DMS53 treated with DMSO at 0.1 percent for 48 hours (cell line): ENCODE results near the gene CUX1.
"Not testable (repeated sequence)": the region's sequence is repeated elsewhere in the genome, so short reads cannot be mapped to it uniquely, and the experiment has no call there.

Source experiments
- DNase-seq: peaks from one replicate; lab custom pipeline; 2025; ENCODE audit not compliant: unreplicated experiment; lab: John Stamatoyannopoulos, UW

CUX1 gene

DNA sequence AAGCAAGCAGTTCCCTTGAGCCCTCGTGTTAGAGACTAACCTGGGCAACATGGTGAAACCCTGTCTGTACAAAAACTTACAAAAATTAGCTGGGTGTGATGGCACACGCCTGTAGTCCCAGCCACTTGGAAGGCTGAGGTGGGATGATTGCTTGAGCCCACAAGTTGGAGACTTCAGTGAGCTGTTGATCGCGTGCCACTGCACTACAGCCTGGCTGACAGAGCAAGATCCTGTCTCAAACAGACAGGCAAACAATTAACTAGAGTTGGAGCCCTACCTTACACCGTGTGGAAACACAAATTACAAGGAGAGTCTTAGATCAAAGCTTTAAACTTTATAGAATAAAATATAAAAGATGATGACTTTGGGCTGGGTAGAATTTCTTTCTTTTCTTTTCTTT lies 219.5 kb downstream of the CUX1 start:
- no peak for DNase-seq

GRCh38 chr7:102039706-102040105 lies 222.3 kb downstream of the CUX1 start:
- DNase-seq: no peak

DNA sequence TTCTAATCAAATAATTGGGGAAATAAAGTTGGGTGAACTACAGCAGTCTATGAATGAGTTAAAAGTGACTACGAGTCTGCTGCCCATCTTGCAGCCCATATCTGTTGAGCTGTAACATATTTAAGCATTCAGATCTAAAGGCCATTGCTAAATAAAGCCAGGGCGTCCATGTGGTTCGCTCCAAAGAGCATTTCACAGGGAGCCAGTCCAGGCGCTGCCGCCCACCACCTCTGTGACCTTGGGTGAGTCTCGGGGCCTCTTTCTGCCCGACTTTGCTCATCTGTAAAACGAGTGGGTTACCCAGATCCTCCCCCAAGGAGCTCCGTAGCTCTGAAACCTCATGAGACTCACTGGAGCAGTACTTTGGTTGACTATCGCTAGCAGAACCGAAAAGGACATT lies 223.1 kb downstream of the CUX1 start:
- no peak for DNase-seq

GRCh38 chr7:102042016-102042656 lies 224.7 kb downstream of the CUX1 start:
- no peak for DNase-seq

- not testable (repeated sequence) for DNase-seq
These were observed 225.4 kb downstream of the CUX1 start for GRCh38 chr7:102042796-102043195.

DNA sequence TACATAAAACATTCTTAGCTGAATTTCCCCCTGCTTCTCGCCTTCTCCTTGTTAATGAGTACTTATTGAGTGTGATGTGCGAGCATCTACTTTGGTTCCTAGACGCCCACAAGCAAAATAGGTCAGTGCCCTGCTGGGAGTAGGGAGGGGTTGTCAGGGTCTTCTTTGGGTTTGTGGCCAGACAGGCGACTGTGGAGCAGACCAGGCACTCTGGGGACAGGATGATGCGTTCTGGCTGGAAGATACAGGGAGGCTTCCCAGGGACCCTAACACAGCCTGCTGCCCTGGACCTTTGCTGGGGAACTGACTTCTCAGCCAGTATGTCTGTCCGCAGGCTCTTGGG lies 227.2 kb downstream of the CUX1 start:
- no peak for DNase-seq

GRCh38 chr7:102044984-102045673 lies 227.7 kb downstream of the CUX1 start:
- DNase-seq: no peak

DNA sequence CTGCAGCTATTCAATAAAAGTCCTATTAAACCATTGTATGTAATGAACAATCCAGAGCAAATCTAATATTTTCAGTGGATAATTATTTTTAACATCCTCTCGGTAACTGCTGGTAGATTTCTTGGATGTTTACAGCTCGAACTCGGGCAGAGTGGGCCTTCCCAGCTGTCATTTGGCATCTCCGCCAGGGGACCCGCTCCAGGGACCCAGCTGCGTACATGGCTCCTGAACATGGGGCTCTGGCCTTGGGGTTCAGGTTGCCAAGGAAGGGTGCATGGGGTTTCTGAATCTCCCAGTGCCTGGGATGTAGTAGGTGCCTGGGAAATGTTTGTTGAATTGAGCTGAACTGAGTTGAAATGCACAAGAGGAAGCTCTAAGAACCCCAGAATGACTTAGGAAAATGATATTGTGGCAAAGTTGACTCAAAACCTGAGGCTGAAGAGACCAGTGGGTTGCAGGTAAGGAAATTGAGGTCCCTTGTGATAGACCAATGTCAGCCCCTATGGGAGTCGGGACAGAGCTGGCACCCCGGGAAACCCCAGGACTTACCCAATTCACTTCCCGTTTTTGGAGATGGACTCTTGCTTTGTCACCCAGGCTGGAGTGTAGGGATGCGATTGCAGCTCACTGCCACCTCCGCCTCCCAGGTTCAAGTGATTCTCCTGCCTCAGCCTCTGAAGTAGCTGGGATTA lies 228.4 kb downstream of the CUX1 start:
- no peak for DNase-seq

DNA sequence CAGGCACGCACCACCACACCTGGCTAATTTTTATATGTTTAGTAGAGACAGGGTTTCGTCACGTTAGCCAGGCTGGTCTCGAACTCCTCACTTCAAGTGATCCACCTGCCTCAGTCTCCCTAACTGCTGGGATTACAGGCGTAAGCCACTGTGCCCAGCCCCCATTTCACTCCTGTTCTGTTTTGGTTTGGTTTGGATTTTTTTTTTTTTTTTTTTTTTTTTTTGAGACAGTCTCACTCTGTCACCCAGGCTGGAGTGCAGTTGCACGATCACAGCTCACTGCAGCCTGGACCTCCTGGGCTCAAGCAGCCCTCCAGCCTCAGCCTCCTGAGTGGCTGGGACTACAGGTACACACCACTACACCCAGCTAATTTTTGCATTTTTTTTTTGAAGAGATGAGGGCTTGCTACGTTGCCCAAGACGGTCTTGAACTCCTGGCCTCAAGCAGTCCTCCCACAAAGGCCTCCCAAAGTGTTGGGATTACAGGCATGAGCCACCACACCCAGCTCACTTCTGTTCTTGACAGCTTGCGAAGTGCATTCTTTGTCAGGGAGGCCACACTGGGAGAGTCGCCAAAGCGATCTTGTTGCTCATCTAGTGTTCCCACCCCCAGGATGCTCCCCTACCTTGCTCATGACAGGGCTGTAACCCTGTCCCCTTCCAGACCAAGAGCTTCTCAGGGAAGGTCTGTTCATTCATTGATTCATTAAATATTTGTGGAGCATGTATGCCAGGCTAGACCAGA lies 229.1 kb downstream of the CUX1 start:
- no peak for DNase-seq

GRCh38 chr7:102047167-102047566 lies 229.7 kb downstream of the CUX1 start:
- no peak for DNase-seq

DNA sequence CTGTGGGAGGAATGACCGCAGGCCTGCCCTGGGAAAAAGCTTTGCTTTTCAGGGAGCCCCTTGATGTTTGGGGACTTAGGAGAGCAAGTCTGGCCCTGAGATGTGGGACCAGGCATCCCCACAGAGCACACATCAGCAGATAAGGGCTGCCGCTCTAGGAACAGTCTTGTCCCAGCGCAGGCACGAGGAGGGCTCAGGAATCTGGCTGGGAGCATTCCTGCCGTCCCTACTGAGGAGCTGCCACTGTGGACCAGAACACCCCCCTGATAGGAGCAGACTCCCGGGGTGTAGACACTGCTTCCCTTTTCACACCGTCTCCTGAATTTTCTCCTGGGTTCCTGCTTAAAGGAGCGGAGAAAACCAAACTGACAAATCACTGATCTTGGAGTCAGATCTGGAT lies 232.3 kb downstream of the CUX1 start:
- no peak for DNase-seq

DNA sequence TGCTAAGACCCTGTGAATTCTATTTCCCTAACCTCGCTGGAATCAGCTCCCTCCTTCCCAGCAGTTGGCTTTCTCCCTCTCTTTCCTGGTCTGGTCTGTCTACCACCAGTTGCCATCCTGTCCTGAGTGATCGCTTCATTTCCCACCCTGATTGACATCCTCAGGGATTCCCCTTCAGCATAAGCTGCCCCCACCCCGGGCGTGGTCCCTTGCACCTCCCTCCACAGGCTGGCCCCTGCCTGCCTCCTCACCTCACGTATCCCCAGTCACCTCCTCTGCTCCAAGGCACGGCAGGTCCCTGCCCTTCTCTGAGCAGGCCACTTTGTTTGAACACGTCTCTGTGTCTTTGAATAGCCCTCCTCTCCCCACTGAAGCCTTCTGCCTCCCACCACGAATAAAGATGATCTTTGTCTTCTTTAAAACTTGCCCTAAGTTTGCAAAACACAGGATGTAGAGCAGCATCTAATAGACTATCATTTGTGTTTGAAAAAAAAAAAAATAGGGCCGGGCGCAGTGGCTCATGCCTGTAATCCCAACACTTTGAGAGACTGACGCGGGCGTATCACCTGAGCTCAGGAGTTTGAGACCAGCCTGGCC lies 233.5 kb downstream of the CUX1 start:
- DNase-seq: no peak

GRCh38 chr7:102051736-102052135 lies 234.3 kb downstream of the CUX1 start:
- not testable (repeated sequence) for DNase-seq

DNA sequence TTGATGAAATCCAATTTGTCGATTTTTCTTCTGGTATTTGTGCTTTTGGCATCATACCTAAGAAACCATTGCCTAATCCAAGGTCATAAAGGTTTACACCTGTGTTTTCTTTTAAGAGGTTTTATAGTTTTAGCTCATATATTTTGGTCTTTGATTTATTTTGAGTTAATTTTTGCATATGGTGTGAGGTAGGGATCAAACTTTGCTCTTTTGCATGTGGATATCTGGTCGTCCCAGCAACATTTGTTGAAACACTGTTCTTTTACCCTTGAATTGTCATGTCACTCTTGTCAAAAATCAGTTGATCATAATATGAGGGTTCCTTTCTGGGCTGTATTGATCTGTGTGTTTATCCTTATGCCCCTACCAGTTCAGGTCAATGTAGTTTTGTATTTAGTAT lies 236.7 kb downstream of the CUX1 start:
- DNase-seq: no peak

- DNase-seq: no peak
These were observed 238.0 kb downstream of the CUX1 start for GRCh38 chr7:102055181-102055976.

GRCh38 chr7:102059524-102059923 lies 242.1 kb downstream of the CUX1 start:
- DNase-seq: no peak

DNA sequence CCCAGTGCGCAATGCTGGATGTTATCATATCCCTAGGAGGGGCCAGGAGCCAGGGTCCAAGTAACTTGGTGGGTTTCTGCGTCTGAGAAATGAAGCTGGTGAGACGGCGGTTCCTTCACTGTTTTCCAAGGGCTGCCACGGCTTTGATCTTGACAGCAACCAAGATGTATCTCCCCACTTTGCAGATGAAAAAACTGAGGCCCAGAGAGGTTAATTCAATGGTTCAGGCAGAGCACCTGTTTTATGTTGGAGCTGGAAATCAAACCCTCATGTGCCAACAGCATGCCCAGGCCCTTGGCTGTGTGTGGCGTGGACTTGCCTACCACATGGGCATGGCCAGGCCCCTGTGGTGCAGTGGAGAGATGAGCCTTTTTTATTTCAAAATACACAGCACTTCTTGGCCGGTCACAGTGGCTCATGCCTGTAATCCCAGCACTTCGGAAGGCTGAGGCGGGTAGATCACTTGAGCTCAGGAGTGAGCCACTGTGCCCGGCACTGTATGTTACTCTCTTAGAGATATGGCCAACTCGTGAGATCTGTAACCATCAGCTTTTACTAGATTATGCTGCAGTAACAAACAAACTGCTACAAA lies 244.0 kb downstream of the CUX1 start:
- no peak for DNase-seq

DNA sequence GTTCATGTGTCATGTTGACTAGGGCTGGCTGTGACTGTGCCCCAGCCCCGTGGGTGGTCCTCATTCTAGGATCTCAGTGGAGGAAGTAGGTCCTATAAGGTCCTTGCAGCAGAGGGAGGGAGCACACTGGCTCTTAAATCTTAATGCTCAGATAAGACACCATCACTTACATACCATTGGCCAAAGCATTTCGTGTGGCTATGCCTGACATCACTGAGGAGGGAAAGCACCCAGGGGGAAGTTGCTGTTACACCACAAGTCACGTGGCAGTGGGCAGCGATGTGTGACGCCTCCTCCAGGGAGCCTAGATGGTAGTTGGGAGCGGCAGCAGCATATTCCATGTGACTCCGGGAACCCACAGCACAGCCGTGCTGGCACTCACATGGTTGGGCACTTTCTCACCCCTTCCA lies 244.6 kb downstream of the CUX1 start:
- no peak for DNase-seq

DNA sequence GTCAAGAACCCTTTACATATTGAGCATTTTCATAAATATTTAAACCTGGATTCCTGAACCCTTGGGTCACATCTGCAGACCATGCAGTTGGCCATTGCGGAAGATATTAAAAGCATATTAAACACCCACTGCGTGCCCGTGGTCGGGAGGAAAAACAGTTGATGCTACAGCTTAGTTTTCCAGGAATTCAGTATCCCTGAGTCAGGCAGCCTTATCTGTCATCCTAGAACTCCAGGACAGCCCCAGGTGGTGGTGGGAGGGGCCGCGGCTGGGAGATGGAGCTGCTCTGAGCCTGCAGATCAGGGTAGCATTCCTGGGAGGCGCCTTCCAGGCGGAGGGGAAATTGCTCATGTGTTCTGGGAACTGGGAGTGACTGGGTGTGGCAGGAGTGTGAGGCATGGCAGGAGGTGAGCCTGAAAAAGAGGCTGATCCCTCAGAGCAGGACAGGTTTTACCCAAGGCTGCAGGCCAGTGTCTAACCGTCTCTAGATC lies 246.3 kb downstream of the CUX1 start:
- DNase-seq: no peak
